ENCODE data around the gene MYO9A.

GRCh38 chr15:72092691-72093090, 25.3 kb downstream of the MYO9A start:
- TF ChIP-seq SPI1 (IDR thresholded peaks at IDR 0.05; ENCODE audit: borderline replicate concordance, low read depth) (no peak), CTCF (IDR thresholded peaks at IDR 0.05; ENCODE audit: insufficient read depth, low read length) (no peak), POLR2AphosphoS5 (IDR thresholded peaks at IDR 0.05; ENCODE audit: low read depth) (no peak), REST (IDR thresholded peaks at IDR 0.05; ENCODE audit: insufficient replicate concordance, low read depth) (no peak)
